H1 (cell line): Measurements from ENCODE around the gene SPATA33. TPM values are rescaled to one million over a fixed set of nuclear protein-coding genes. Genes with fewer than 3 reads are reported as not detected.

Experiments
- CBX8 ChIP-seq: fragments of 300-800, 300-1000 bp; sonication (generic); IDR thresholded peaks from 2 replicates; pipeline ENCODE4 v1.7.1; 2016; ENCODE audit warnings: low read depth, low read length, borderline replicate concordance
- CHD1 ChIP-seq: IDR thresholded peaks from 2 replicates; pipeline ENCODE4 v1.6.1; 2012; ENCODE audit warnings: low read depth, low read length, improper control_type of control experiment
- EGR1 ChIP-seq: IDR thresholded peaks from 2 replicates; pipeline ENCODE4 v1.6.1; 2011; ENCODE audit warnings: low read depth, low read length, borderline replicate concordance
- GABPA ChIP-seq: IDR thresholded peaks from 2 replicates; pipeline ENCODE4 v1.6.1; 2011; ENCODE audit warnings: mild to moderate bottlenecking, low read length, moderate library complexity, borderline replicate concordance; ENCODE audit not compliant: insufficient read depth
- HDAC2 ChIP-seq, 2 experiments: fragments of 300-600 bp in 1 of 2; sonication (generic) in 1 of 2; IDR thresholded peaks; 2 replicates each; pipeline ENCODE4 v1.6.1; 2011 to 2012; ENCODE audit warnings: low read depth in 2 of 2, low read length in 2 of 2, mild to moderate bottlenecking in 2 of 2, moderate library complexity in 2 of 2, borderline replicate concordance in 1 of 2, inconsistent platforms in 1 of 2
- HDAC6 ChIP-seq: IDR thresholded peaks from one replicate; pipeline ENCODE4 v1.7.1; 2012; ENCODE audit warnings: low read depth, mild to moderate bottlenecking, inconsistent platforms, low read length, moderate library complexity
- POLR2AphosphoS5 ChIP-seq: IDR thresholded peaks from 2 replicates; pipeline ENCODE4 v1.6.1; 2011; ENCODE audit warnings: low read depth, low read length
- SIN3A ChIP-seq, 2 experiments: IDR thresholded peaks in 1 of 2; conservative IDR thresholded peaks in 1 of 2; 2 replicates each; pipeline ENCODE4 v1.6.1; 2011 to 2012; ENCODE audit warnings: low read length in 2 of 2, improper control_type of control experiment in 1 of 2, low read depth in 1 of 2, mild to moderate bottlenecking in 1 of 2
- SP1 ChIP-seq: IDR thresholded peaks from 2 replicates; pipeline ENCODE4 v1.6.1; 2011; ENCODE audit warnings: low read depth, low read length
- SP4 ChIP-seq: IDR thresholded peaks from 2 replicates; pipeline ENCODE4 v1.6.1; 2012; ENCODE audit warnings: low read length, inconsistent platforms
- polyA plus RNA-seq, 7 experiments: library from polyadenylated mRNA; depleted of rRNA in 3 of 7; stranded (reverse) in 5 of 7; unstranded in 2 of 7; fragments of >200 nt in 5 of 7; fragments of 200-250 nt in 2 of 7; gene quantifications; 1 replicate in 5 of 7; 2 replicates in 1 of 7; 4 replicates in 1 of 7; pipeline versions ENCODE4 v1.2.1 to v1.2.3, GENCODE V29; 2011 to 2013; ENCODE audit warnings: missing spikeins in 2 of 7, mixed read lengths in 2 of 7
- total RNA-seq: library from RNA; stranded (reverse); fragmentation: NEBNext Ultra II Directional; extraction: Animal tissue kit (Norgen Biotek cat#: 25700); gene quantifications from 2 replicates; pipeline ENCODE4 v1.2.1, GENCODE V29; 2021
- TF ChIP-seq, protein P1 (sequence below): IDR thresholded peaks from 2 replicates; pipeline ENCODE4 v1.6.1; 2012; ENCODE audit warnings: inconsistent platforms

Gene SPATA33
- total and polyA plus RNA-seq, 2 of the 8 experiments (the other 6 are each of a cell fraction or from before 2014, with no cell fraction given) = 5.4 to 16.9 TPM

DNA sequence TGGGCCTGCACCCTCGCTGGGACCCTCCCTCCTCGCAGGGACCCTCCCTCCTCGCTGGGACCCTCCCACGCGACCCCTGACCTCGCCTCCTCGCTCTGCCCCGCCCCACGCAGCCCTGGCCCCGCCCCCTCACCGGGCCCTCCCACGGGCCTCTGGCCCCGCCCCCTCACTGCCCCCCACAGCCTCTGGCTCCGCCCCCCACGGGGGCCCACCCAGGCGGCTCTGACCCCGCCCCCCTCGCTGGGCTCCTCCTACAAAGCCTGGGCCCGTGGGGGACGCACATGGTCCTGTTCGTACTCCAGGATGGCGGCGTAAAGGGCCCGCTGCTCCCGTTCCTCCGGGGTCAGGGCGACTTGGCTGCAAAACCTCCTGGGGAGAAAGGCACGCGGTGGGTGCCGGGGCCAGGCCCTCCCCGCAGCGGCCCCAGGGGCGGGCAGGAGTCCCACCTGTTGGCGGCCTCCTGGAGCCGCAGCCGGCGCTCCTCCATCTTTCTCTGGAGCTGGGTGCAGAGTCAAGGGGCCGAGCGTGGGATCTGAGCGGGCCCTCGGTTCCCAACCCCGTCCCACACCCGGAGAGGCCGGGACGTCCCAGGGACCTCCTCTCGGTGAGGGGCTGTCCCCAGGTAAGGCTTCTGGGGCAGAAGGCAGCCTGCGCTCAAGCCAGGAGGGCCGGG, 54.1 kb downstream of the SPATA33 start (continued):
- TF ChIP-seq CHD1 (no peak), GABPA (no peak), CBX8 (no peak), HDAC2 (IDR thresholded peaks at IDR 0.05; ENCODE audit: borderline replicate concordance in 1 of 2, low read depth in 2 of 2, low read length in 2 of 2) (0 out of 4 replicates have a peak, but pooled peaks of 1 of the 2 experiments have one; percentile 30), HDAC6 (no peak), EGR1 (peak; percentile 32; the same call in 1 of the 2 replicates), POLR2AphosphoS5 (peak; percentile 83), SIN3A (conservative IDR thresholded peaks at IDR 0.05 in 1 of 2, IDR thresholded peaks at IDR 0.05 in 1 of 2; ENCODE audit: low read depth in 1 of 2, low read length in 2 of 2) (peak in 1 of 2 experiments; percentile 63; a peak in 2 of 4 replicates), SP4 (no peak), SP1 (no peak)
- TF ChIP-seq, protein P1, sequence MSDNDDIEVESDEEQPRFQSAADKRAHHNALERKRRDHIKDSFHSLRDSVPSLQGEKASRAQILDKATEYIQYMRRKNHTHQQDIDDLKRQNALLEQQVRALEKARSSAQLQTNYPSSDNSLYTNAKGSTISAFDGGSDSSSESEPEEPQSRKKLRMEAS = peak; percentile 88
